Nephron progenitor cell (in vitro differentiated cells): ENCODE data around the gene PARD3B.

ENCODE experiments used
- DNase-seq: peaks from one replicate; pipeline ENCODE4 v3.0.0; 2021
- H3K27ac Mint-ChIP-seq: 2 replicates; pipeline ENCODE4 v1.8.0; 2021; ENCODE audit warnings: mild to moderate bottlenecking, moderate library complexity, mixed read lengths
- H3K27me3 Mint-ChIP-seq: 2 replicates; pipeline ENCODE4 v1.8.0; 2021; ENCODE audit warnings: mild to moderate bottlenecking, low read depth, mixed read lengths; ENCODE audit not compliant: poor library complexity
- H3K36me3 Mint-ChIP-seq: 2 replicates; pipeline ENCODE4 v1.8.0; 2021; ENCODE audit warnings: low read depth, mixed read lengths
- H3K4me1 Mint-ChIP-seq: 2 replicates; pipeline ENCODE4 v1.8.0; 2021; ENCODE audit warnings: mixed read lengths
- H3K4me3 Mint-ChIP-seq: 2 replicates; pipeline ENCODE4 v1.8.0; 2021; ENCODE audit warnings: mild to moderate bottlenecking, moderate library complexity, mixed read lengths
- H3K9me3 Mint-ChIP-seq: 2 replicates; pipeline ENCODE4 v1.8.0; 2021; ENCODE audit warnings: mild to moderate bottlenecking, moderate library complexity, mixed read lengths
- TF ChIP-seq, protein P1 (sequence below): fragments of 200-600 bp; sonication (generic); IDR thresholded peaks from 2 replicates; pipeline ENCODE4 v1.5.0; 2021; ENCODE audit warnings: antibody characterized with exemption

PARD3B gene

DNA sequence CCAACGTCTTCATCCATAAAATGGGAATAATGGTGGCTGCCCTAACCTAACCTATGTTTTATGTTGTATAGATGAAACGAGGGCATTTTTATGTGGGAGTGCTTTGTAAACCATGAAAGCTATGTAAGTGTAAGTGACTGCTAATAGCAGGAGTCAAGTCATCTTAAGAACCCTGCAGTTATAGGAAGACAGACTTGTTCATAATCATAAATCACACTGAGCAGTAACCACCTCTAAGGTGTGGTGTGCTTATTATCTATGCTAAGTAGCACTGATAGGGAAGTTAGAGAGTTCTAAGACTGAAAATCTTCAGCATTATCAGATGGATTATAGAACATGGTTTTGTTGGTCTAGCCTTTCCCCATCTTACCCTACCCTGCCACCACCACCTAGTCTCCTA, 1112.8 kb downstream of the PARD3B start:
- Mint-ChIP-seq H3K27me3 (peaks cover 8% of the 10 kb centered on the region), H3K4me3 (no peak overlapping the region), H3K27ac (no peak overlapping the region), H3K36me3 (no peaks in the 10 kb centered on the region), H3K4me1 (peaks cover 63% of the 10 kb centered on the region), H3K9me3 (no peaks in the 10 kb centered on the region)
- TF ChIP-seq, protein P1, sequence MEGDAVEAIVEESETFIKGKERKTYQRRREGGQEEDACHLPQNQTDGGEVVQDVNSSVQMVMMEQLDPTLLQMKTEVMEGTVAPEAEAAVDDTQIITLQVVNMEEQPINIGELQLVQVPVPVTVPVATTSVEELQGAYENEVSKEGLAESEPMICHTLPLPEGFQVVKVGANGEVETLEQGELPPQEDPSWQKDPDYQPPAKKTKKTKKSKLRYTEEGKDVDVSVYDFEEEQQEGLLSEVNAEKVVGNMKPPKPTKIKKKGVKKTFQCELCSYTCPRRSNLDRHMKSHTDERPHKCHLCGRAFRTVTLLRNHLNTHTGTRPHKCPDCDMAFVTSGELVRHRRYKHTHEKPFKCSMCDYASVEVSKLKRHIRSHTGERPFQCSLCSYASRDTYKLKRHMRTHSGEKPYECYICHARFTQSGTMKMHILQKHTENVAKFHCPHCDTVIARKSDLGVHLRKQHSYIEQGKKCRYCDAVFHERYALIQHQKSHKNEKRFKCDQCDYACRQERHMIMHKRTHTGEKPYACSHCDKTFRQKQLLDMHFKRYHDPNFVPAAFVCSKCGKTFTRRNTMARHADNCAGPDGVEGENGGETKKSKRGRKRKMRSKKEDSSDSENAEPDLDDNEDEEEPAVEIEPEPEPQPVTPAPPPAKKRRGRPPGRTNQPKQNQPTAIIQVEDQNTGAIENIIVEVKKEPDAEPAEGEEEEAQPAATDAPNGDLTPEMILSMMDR, result no peak
- DNase-seq, result no peak

DNA sequence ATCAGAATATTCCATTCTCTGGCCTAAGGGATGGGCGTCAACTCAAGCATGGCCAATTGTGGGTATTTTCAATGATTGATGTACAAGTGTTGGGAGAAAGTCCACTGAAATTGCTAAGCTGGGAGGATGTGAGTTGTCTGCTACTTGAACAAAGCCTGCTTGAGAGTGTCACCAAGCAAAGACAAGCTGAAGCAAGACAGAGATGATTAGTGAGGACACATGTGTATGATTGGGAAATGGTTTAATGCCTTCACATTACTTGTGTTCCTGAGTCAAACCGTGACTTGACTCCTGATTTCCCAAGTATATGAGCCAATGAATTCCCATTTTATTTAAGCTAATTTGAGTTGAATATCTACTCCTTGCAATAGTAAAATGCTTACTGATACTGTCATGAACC, 1113.3 kb downstream of the PARD3B start:
- TF ChIP-seq, protein P1, result no peak

DNA sequence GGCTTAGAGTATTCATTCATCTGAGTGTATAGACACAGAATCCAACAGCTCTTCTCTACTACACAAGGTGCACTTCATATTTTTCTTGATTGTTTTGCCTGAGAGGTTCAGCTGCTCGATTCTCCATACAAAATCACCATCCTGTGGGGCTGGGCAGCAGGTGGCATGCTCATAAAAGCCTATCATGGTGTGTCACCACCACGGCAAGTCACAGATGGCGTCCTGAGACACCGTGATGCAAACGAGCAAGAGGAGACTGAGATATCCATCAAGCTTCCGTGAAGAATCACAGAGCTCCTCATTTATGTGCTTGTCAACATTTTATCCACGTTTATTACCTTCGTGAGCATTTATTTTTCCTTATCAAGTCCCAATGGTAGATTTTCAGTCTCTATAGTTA, 1114.6 kb downstream of the PARD3B start:
- Mint-ChIP-seq H3K27me3 (peaks cover 9% of the 10 kb centered on the region), H3K4me1 (peaks cover 63% of the 10 kb centered on the region), H3K27ac (no peak overlapping the region), H3K9me3 (no peaks in the 10 kb centered on the region), H3K4me3 (no peak overlapping the region), H3K36me3 (no peaks in the 10 kb centered on the region)
- TF ChIP-seq, protein P1, result no peak
- DNase-seq, result no peak

More for the DNA sequence above, 1113.3 kb downstream of the PARD3B start:
- no peak overlapping the region for H3K4me3 Mint-ChIP-seq
- H3K27me3 Mint-ChIP-seq, result peaks cover 13% of the 10 kb centered on the region
- no peak for DNase-seq
- no peaks in the 10 kb centered on the region for H3K9me3 Mint-ChIP-seq
- H3K4me1 Mint-ChIP-seq, result peaks cover 63% of the 10 kb centered on the region
- no peak overlapping the region for H3K27ac Mint-ChIP-seq
- no peaks in the 10 kb centered on the region for H3K36me3 Mint-ChIP-seq

DNA sequence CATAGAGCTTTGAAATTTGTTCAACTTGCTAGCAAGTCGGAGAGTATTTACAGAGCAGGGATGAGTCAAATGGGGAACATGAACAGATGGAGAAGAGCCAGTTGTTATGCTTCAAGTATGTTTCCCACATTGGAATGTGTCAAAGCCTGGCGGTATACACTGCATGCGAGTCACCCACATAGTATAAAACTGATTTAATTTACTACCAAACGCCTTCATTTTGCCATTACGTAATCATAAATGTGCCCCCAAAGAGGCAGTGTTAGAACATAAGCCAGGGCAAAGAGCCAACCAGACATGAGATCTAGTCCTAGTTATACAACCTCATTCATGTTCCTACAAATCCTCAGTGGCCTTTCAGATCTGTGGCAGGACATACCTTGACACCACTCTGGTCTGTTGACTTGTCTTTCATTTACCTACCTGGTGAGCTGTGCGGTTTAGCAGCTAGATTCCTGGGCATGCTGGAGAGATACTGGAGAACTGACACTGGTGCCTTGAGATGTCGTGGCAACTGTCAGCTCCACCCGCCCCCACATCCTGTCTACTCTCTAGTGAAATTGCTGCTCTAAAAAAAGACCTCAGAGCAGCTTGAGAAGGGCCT, 1115.3 kb downstream of the PARD3B start:
- Mint-ChIP-seq H3K27ac (peak overlapping the region; percentile 88), H3K9me3 (peaks cover 6% of the 10 kb centered on the region), H3K4me1 (peaks cover 56% of the 10 kb centered on the region), H3K27me3 (peaks cover 9% of the 10 kb centered on the region), H3K36me3 (peaks cover under 1% of the 10 kb centered on the region), H3K4me3 (no peak overlapping the region)
- DNase-seq, result no peak
- TF ChIP-seq, protein P1, result no peak

GRCh38 chr2:205661281-205661680, 1116.0 kb downstream of the PARD3B start:
- H3K36me3 Mint-ChIP-seq, result peaks cover 7% of the 10 kb centered on the region
- H3K27me3 Mint-ChIP-seq, result peaks cover 9% of the 10 kb centered on the region
- H3K4me1 Mint-ChIP-seq, result peaks cover 49% of the 10 kb centered on the region
- no peak for DNase-seq
- no peak overlapping the region for H3K4me3 Mint-ChIP-seq
- TF ChIP-seq, protein P1, result no peak
- peak overlapping the region; percentile 88 for H3K27ac Mint-ChIP-seq
- H3K9me3 Mint-ChIP-seq, result peaks cover 12% of the 10 kb centered on the region
